Activated CD8-positive, alpha-beta memory T cell treated with anti-CD3 and anti-CD28 coated beads, Interleukin-2, amount 50 U/mL, for 24 hours (primary cell): Measurements from ENCODE around the gene KLK5.
"Not testable (repeated sequence)": the region's sequence is repeated elsewhere in the genome, so short reads cannot be mapped to it uniquely, and the experiment has no call there.

ENCODE experiments used
- DNase-seq: peaks from one replicate; pipeline ENCODE4 v3.0.0-alpha.2; 2020; ENCODE audit errors: extremely low read depth

The KLK5 gene

GRCh38 chr19:50952910-50953309 lies at the start of gene KLK5:
Gene KLK5, minus strand, starts transcription at chr19:50953038. Its CDS starts 381 bp downstream, at chr19:50952657.
- DNase-seq: no peak

GRCh38 chr19:51002089-51002532 lies 49.3 kb upstream of the KLK5 start:
- DNase-seq: no peak

- DNase-seq: no peak
Measured at GRCh38 chr19:51001515-51001914, 48.7 kb upstream of the KLK5 start, which contains the start of gene KLK8. Gene KLK8, minus strand, starts transcription at chr19:51001604. Its CDS starts 437 bp downstream, at chr19:51001167.

GRCh38 chr19:51000981-51001380 lies 48.1 kb upstream of the KLK5 start:
- DNase-seq: no peak

GRCh38 chr19:51000426-51000825 lies 47.6 kb upstream of the KLK5 start:
- DNase-seq: no peak

- no peak for DNase-seq
Measured at GRCh38 chr19:50998686-50999085, 45.8 kb upstream of the KLK5 start.

GRCh38 chr19:50998061-50998460 lies 45.2 kb upstream of the KLK5 start:
- DNase-seq: no peak

GRCh38 chr19:50994129-50994528 lies 41.3 kb upstream of the KLK5 start:
- no peak for DNase-seq

- no peak for DNase-seq
Measured at GRCh38 chr19:50992666-50993035, 39.8 kb upstream of the KLK5 start.

- DNase-seq: not testable (repeated sequence)
Measured at GRCh38 chr19:50984416-50984815, 31.6 kb upstream of the KLK5 start.

GRCh38 chr19:50983625-50984292 lies 30.9 kb upstream of the KLK5 start, which contains the start of gene KLK7:
Gene KLK7, minus strand, starts transcription at chr19:50983917. Its CDS starts 1,518 bp downstream, at chr19:50982399.
- no peak for DNase-seq

GRCh38 chr19:50982186-50982585 lies 29.3 kb upstream of the KLK5 start:
- no peak for DNase-seq

GRCh38 chr19:50981587-50982146 lies 28.8 kb upstream of the KLK5 start:
- no peak for DNase-seq

GRCh38 chr19:50980208-50980607 lies 27.4 kb upstream of the KLK5 start:
- no peak for DNase-seq

- no peak for DNase-seq
Measured at GRCh38 chr19:50979758-50980157, 26.9 kb upstream of the KLK5 start.

GRCh38 chr19:50978772-50979390 lies 26.0 kb upstream of the KLK5 start:
- DNase-seq: no peak

GRCh38 chr19:50977626-50978025 lies 24.8 kb upstream of the KLK5 start:
- no peak for DNase-seq

GRCh38 chr19:50975766-50976165 lies 22.9 kb upstream of the KLK5 start:
- DNase-seq: no peak

GRCh38 chr19:50974702-50975556 lies 22.1 kb upstream of the KLK5 start:
- no peak for DNase-seq

GRCh38 chr19:50972795-50973376 lies 20.0 kb upstream of the KLK5 start:
- DNase-seq: no peak

GRCh38 chr19:50969810-50970209 lies 17.0 kb upstream of the KLK5 start:
- not testable (repeated sequence) for DNase-seq

GRCh38 chr19:50969413-50969760 lies 16.5 kb upstream of the KLK5 start, which contains the start of gene KLK6:
Gene KLK6, minus strand, starts transcription at chr19:50969591. Its CDS starts 1,487 bp downstream, at chr19:50968104.
- no peak for DNase-seq
